KG1 (cell line): ENCODE measurements around the gene ADGRF3.
"Not testable (repeated sequence)": the region's sequence is repeated elsewhere in the genome, so short reads cannot be mapped to it uniquely, and the experiment has no call there.

Experiments used
- DNase-seq: peaks from one replicate; lab custom pipeline; 2025; lab: John Stamatoyannopoulos, UW

Gene ADGRF3

GRCh38 chr2:26276484-26277227, 69.9 kb downstream of the ADGRF3 start:
- no peak for DNase-seq

- DNase-seq: no peak
These were observed 72.5 kb downstream of the ADGRF3 start for GRCh38 chr2:26274058-26274613.

- no peak for DNase-seq
These were observed 73.1 kb downstream of the ADGRF3 start for GRCh38 chr2:26273501-26273900.

GRCh38 chr2:26270373-26270772, 76.2 kb downstream of the ADGRF3 start:
- DNase-seq: no peak

GRCh38 chr2:26269571-26270158, 76.9 kb downstream of the ADGRF3 start:
- no peak for DNase-seq

- not testable (repeated sequence) for DNase-seq
These were observed 77.8 kb downstream of the ADGRF3 start for GRCh38 chr2:26268670-26269385.

GRCh38 chr2:26268213-26268612, 78.4 kb downstream of the ADGRF3 start:
- DNase-seq: no peak

- DNase-seq: not testable (repeated sequence)
These were observed 87.8 kb downstream of the ADGRF3 start for GRCh38 chr2:26258836-26259235.
